ENCODE data around the gene GSG1.

GSG1 gene

DNA sequence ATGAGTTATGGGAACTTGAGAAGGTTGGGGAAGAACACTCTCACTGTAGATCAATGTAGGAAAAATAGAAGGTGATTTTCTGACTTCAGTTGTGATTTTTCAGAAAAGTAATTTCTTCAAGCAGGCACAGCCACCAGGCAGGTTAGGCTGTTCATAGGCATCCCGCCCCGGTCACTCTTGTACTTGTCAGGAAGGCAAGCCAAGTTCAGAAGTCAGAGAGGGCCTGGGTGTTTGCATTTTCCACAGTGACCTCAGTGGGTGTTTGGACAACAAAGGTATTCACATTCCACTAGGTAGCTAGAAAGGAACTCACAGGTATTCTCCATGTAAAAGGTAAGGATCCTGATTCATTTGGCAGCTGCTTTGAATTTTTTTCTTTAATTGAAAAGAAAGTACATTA lies 62.2 kb downstream of the GSG1 start:
- TF ChIP-seq GABPA (IDR thresholded peaks at IDR 0.05; ENCODE audit: low read depth) (no peak), SPI1 (IDR thresholded peaks at IDR 0.05; ENCODE audit: borderline replicate concordance, low read depth) (no peak), POLR2AphosphoS5 (IDR thresholded peaks at IDR 0.05; ENCODE audit: low read depth) (no peak)
- TF ChIP-seq, protein P1, sequence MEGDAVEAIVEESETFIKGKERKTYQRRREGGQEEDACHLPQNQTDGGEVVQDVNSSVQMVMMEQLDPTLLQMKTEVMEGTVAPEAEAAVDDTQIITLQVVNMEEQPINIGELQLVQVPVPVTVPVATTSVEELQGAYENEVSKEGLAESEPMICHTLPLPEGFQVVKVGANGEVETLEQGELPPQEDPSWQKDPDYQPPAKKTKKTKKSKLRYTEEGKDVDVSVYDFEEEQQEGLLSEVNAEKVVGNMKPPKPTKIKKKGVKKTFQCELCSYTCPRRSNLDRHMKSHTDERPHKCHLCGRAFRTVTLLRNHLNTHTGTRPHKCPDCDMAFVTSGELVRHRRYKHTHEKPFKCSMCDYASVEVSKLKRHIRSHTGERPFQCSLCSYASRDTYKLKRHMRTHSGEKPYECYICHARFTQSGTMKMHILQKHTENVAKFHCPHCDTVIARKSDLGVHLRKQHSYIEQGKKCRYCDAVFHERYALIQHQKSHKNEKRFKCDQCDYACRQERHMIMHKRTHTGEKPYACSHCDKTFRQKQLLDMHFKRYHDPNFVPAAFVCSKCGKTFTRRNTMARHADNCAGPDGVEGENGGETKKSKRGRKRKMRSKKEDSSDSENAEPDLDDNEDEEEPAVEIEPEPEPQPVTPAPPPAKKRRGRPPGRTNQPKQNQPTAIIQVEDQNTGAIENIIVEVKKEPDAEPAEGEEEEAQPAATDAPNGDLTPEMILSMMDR (IDR thresholded peaks at IDR 0.05; ENCODE audit: insufficient read depth, low read length) = no peak
- TF ChIP-seq, protein P2, sequence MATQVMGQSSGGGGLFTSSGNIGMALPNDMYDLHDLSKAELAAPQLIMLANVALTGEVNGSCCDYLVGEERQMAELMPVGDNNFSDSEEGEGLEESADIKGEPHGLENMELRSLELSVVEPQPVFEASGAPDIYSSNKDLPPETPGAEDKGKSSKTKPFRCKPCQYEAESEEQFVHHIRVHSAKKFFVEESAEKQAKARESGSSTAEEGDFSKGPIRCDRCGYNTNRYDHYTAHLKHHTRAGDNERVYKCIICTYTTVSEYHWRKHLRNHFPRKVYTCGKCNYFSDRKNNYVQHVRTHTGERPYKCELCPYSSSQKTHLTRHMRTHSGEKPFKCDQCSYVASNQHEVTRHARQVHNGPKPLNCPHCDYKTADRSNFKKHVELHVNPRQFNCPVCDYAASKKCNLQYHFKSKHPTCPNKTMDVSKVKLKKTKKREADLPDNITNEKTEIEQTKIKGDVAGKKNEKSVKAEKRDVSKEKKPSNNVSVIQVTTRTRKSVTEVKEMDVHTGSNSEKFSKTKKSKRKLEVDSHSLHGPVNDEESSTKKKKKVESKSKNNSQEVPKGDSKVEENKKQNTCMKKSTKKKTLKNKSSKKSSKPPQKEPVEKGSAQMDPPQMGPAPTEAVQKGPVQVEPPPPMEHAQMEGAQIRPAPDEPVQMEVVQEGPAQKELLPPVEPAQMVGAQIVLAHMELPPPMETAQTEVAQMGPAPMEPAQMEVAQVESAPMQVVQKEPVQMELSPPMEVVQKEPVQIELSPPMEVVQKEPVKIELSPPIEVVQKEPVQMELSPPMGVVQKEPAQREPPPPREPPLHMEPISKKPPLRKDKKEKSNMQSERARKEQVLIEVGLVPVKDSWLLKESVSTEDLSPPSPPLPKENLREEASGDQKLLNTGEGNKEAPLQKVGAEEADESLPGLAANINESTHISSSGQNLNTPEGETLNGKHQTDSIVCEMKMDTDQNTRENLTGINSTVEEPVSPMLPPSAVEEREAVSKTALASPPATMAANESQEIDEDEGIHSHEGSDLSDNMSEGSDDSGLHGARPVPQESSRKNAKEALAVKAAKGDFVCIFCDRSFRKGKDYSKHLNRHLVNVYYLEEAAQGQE (IDR thresholded peaks at IDR 0.05; ENCODE audit: insufficient replicate concordance, low read depth) = no peak
- Histone ChIP-seq H3K27me3 (ENCODE audit: insufficient read depth, poor library complexity, severe bottlenecking) (no peaks in the 10 kb centered on the region), H3K4me3 (replicated peaks; ENCODE audit: insufficient read depth, low read length) (no peak overlapping the region), H3K27ac (replicated peaks) (no peak overlapping the region)
- DNase-seq (ENCODE audit: low read depth in 1 of 2, low spot score in 1 of 2) = no peak

DNA sequence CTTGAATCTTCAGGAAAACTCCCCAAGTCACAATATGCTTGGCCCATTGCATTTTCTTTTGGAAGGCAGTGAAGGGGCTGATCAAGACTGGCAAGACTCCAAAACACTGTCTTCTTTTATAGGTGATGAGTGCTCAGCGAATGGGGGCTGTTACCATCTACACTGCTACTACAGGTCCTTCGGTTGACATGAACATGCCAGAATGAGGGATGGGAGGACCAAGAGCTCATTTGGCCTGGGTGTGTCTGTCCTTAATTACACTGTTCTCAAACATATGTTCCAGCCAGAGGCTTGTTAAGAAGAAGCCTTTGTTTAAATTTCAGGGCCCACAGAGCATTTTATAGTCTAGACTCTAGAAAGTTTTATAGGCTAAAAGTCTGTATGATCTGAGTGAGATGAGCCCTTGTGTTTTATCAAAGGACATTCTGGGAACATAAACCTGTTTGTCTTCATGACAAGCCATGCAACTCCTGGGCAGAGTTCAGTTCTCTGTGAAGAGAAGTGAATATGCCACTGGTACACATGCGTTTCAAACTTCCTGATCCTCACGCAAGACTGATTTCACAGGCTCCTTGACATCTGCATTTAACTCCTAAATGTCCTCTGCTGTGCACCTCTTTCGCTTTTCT lies 64.0 kb downstream of the GSG1 start:
- Histone ChIP-seq H3K27me3 (ENCODE audit: insufficient read depth, poor library complexity, severe bottlenecking) (no peaks in the 10 kb centered on the region), H3K4me3 (replicated peaks; ENCODE audit: insufficient read depth, low read length) (no peak overlapping the region), H3K27ac (replicated peaks) (no peak overlapping the region)
- DNase-seq (ENCODE audit: low read depth in 1 of 2, low spot score in 1 of 2) = no peak
- TF ChIP-seq GABPA (IDR thresholded peaks at IDR 0.05; ENCODE audit: low read depth) = no peak
- no peak for TF ChIP-seq POLR2AphosphoS5 (IDR thresholded peaks at IDR 0.05; ENCODE audit: low read depth)
- TF ChIP-seq, protein P1 (IDR thresholded peaks at IDR 0.05; ENCODE audit: insufficient read depth, low read length) = no peak
- TF ChIP-seq, protein P2 (IDR thresholded peaks at IDR 0.05; ENCODE audit: insufficient replicate concordance, low read depth) = no peak
- TF ChIP-seq SPI1 (IDR thresholded peaks at IDR 0.05; ENCODE audit: borderline replicate concordance, low read depth) = no peak

DNA sequence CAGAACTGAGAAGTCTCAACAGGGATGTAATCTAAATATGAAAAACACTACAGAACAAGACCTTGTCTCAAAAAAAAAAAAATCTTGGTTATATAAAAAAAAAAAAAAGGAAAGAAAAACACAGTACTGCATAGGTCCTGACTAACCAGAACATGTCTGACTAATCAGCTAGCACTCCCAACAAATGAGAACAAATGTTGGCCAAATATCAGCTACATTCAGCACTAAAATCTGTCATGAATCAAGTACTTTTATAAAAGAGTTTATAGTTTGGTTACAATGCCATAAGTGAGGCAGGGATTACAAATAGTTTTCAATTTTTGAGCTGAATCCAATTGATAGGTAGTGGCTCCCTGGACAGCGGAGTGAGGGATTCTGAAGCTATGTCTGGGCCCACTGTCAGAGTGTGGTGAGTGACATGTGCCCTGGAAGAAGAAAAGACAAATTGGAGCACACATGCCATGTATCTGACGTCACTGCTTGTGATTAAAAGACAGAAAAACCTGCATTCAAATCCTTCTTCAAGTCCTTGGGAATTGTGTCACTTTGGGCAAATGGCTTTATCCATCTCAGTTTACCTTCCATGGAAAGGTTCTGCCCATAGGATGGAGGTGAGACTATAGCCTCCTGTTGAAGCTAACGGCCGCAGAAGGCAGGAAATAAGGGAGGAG lies 64.8 kb downstream of the GSG1 start:
- no peak for DNase-seq (ENCODE audit: low read depth in 1 of 2, low spot score in 1 of 2)
- TF ChIP-seq POLR2AphosphoS5 (IDR thresholded peaks at IDR 0.05; ENCODE audit: low read depth) = no peak
- no peak for TF ChIP-seq GABPA (IDR thresholded peaks at IDR 0.05; ENCODE audit: low read depth)
- TF ChIP-seq, protein P2 (IDR thresholded peaks at IDR 0.05; ENCODE audit: insufficient replicate concordance, low read depth) = no peak
- TF ChIP-seq, protein P1 (IDR thresholded peaks at IDR 0.05; ENCODE audit: insufficient read depth, low read length) = no peak
- TF ChIP-seq SPI1 (IDR thresholded peaks at IDR 0.05; ENCODE audit: borderline replicate concordance, low read depth) = no peak
- Histone ChIP-seq H3K27ac (replicated peaks) (no peak overlapping the region), H3K4me3 (replicated peaks; ENCODE audit: insufficient read depth, low read length) (no peak overlapping the region), H3K27me3 (ENCODE audit: insufficient read depth, poor library complexity, severe bottlenecking) (no peaks in the 10 kb centered on the region)
